ENCODE results near the gene ACER1.

ACER1 gene

DNA sequence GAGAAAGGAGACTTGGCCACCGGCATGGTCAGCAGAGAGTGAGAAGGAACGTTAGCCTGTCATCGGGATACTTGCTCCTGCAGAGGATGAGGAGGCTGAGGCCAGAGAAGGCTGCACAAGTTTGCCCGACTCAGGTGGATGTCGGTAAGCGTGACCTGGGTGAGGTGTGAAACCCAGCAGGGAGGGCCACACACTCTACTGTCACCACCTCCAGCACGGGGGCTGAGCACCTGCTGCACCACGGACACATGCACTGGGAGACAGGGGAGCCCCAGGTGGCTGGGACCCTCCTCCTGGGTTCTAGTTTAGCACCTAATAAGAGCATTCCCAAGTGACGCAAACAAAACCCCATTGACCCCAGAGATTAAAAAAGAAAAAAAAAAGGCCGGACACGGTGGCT lies 70.9 kb downstream of the ACER1 start:
- no peak overlapping the region for H3K4me3 ChIP-seq (ENCODE audit: low read depth, low read length)
- no peak for DNase-seq (ENCODE audit: low read depth)
- TF ChIP-seq CTCF (IDR thresholded peaks at IDR 0.05; ENCODE audit: low read depth, low read length, missing control alignments): no peak

DNA sequence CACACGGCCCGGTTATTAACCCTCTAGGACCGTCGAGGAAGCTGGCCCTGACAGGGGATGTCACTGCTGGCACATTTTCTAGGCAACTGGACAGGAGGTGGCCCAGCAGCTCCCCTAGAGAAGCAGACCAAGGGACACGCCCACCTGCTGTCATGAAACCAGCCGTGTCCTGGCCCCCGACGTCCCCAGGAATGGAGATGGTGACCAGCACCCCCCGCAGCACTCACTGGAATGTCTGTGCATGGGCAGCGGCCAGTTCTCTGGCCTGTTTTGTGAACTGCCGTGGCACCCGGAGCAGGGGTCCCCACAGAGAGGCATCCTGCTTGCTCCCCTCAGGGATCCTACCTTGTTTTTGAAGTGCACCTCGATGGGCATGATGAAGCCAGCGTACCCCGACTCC lies 71.5 kb downstream of the ACER1 start:
- no peak for TF ChIP-seq CTCF (IDR thresholded peaks at IDR 0.05; ENCODE audit: low read depth, low read length, missing control alignments)
- no peak for DNase-seq (ENCODE audit: low read depth)
- H3K4me3 ChIP-seq (ENCODE audit: low read depth, low read length): no peak overlapping the region

DNA sequence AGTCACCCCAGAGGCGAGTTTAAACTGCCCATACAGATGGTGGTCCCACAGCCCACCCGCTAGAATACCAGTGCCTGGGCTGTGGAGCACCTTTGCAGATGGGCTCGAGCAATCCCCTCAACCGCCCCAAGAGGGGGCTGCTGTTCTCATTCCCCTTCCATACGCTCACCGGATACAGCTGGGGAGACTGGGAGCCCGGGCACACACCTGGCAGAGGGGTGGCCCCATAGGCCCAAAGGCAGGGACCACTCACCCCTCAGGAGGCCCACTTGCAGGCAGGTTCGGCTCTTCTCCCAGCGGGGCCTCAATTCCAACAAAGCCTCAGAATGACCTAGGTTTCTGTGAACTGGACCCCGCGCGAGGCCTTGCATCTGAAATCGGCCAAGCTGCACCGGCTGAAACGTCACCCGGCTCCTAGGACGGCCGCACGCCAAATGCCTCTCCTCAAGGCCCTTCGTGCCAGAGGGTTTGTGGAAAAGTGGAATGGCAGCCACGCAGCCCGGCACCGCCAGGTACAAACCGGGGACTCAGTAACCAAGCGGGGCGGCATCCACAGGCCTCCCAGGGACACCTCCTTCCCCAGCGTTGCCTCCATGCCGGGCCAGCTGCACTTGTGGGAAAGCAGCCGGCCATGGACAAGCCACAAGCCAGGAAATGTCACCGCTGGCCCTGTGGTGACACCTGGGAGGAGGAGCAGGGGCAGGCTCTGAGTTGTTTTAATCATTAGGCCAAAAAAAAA lies 72.3 kb downstream of the ACER1 start:
- no peak for DNase-seq (ENCODE audit: low read depth)
- no peak overlapping the region for H3K4me3 ChIP-seq (ENCODE audit: low read depth, low read length)

DNA sequence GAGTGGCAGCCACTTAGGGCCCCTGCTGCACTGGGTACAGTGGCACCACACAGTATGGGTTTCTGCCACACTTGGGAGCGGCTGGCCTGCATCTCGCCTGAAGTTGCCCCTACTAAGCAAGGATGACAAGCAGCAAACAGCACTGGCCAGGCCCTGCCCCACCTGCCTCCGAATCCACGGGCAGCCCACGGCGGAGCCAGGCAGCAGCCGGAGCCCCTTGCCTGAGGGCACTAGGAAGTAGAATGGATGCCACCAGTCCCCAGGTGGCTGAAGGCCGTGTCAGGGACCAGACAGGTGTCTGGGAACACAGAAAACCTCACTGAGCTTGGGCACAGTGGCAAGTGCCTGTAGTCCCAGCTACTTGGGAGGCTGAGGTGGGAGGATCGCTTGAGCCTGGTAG lies 73.0 kb downstream of the ACER1 start:
- no peak for DNase-seq (ENCODE audit: low read depth)
- H3K4me3 ChIP-seq (ENCODE audit: low read depth, low read length): no peak overlapping the region
- TF ChIP-seq CTCF (IDR thresholded peaks at IDR 0.05; ENCODE audit: low read depth, low read length, missing control alignments): no peak

More for the DNA sequence above, 72.3 kb downstream of the ACER1 start:
- TF ChIP-seq CTCF (IDR thresholded peaks at IDR 0.05; ENCODE audit: low read depth, low read length, missing control alignments): peak; percentile 55

DNA sequence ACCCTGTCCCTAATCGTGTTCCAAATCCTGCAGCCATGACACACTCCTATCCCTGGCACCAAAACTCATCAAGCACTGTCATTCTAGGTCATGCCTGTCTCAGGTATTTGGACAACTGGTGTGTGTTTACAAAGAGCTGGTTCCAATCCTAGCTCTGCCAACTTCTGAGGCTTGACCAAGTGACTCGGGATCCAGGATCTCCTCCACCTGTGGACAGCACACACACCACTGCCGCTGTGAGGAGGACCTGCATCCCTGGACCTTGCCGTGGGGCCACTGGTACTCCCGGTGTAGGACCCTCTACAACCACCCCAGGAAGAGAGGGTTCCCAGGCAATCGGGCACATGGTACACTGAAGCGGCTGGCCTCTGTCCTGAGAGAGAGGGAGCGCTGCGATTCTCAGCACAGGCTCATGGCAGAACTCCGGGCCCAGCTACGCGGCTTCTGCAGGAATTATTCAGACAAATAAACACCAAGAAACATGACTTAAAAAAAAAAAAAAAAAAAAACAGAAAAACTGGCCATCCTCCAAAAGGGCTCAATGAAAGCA lies 74.0 kb downstream of the ACER1 start:
- no peak for TF ChIP-seq CTCF (IDR thresholded peaks at IDR 0.05; ENCODE audit: low read depth, low read length, missing control alignments)

DNA sequence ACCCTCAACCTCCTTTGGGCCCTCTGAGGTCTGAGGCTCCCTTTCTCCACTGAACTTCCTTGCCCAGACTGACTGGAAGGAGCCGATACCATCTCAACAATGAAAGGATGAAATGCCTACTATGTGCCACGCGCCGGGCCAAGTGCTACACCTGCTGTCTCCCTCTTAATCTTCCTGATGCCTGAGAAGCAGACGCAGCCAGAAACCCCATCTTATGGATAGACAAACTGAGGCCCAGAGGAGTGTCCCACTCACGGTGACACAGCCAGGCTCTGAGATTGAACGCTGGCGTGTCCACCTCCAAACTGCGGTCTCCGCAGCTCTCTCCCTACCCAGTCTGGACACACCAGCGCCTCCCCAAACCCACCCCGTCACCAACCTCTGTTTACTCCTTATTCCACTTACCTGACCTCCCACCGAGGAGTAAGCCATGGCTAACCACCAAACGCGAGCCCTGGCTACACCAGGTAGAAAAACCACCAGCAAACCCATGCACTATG lies 74.5 kb downstream of the ACER1 start:
- DNase-seq (ENCODE audit: low read depth): no peak
- no peak for TF ChIP-seq CTCF (IDR thresholded peaks at IDR 0.05; ENCODE audit: low read depth, low read length, missing control alignments)
- no peak overlapping the region for H3K4me3 ChIP-seq (ENCODE audit: low read depth, low read length)

More for the DNA sequence above, 74.0 kb downstream of the ACER1 start:
- no peak for DNase-seq (ENCODE audit: low read depth)
- H3K4me3 ChIP-seq (ENCODE audit: low read depth, low read length): no peak overlapping the region

Measured in GM12864 (cell line).